ENCODE results near the gene LCLAT1.

DNA sequence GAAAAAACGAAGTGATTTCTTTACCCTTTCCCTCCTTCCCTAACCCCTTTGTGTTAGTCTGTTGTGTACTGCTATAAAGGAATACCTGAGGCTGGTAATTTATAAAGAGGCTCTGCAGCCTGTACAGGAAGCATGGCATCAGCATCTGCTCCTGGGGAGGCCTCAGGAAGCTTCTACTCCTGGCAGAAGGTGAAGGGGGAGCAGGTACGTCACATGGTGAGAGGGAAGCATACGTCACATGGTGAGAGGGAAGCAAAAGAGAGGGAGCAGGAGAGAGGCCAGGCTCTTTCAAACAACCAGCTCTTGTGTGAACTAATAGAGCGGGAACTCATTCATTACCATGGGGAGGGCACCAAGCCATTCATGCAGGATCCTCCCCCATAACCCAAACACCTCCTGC, 234.0 kb downstream of the LCLAT1 start:
- TF ChIP-seq, protein P1, sequence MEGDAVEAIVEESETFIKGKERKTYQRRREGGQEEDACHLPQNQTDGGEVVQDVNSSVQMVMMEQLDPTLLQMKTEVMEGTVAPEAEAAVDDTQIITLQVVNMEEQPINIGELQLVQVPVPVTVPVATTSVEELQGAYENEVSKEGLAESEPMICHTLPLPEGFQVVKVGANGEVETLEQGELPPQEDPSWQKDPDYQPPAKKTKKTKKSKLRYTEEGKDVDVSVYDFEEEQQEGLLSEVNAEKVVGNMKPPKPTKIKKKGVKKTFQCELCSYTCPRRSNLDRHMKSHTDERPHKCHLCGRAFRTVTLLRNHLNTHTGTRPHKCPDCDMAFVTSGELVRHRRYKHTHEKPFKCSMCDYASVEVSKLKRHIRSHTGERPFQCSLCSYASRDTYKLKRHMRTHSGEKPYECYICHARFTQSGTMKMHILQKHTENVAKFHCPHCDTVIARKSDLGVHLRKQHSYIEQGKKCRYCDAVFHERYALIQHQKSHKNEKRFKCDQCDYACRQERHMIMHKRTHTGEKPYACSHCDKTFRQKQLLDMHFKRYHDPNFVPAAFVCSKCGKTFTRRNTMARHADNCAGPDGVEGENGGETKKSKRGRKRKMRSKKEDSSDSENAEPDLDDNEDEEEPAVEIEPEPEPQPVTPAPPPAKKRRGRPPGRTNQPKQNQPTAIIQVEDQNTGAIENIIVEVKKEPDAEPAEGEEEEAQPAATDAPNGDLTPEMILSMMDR (IDR thresholded peaks at IDR 0.05; ENCODE audit: low read depth, low read length, poor library complexity, severe bottlenecking), result no peak
- TF ChIP-seq EZH2phosphoT487 (IDR thresholded peaks at IDR 0.05; ENCODE audit: borderline replicate concordance, low read length), result no peak

Measured in DOHH2 (cell line).